ENCODE measurements around the gene MSRB2.

- TF ChIP-seq, protein P1, sequence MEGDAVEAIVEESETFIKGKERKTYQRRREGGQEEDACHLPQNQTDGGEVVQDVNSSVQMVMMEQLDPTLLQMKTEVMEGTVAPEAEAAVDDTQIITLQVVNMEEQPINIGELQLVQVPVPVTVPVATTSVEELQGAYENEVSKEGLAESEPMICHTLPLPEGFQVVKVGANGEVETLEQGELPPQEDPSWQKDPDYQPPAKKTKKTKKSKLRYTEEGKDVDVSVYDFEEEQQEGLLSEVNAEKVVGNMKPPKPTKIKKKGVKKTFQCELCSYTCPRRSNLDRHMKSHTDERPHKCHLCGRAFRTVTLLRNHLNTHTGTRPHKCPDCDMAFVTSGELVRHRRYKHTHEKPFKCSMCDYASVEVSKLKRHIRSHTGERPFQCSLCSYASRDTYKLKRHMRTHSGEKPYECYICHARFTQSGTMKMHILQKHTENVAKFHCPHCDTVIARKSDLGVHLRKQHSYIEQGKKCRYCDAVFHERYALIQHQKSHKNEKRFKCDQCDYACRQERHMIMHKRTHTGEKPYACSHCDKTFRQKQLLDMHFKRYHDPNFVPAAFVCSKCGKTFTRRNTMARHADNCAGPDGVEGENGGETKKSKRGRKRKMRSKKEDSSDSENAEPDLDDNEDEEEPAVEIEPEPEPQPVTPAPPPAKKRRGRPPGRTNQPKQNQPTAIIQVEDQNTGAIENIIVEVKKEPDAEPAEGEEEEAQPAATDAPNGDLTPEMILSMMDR (IDR thresholded peaks at IDR 0.05) = no peak
- no peak for TF ChIP-seq POLR2A (IDR thresholded peaks at IDR 0.05)
Measured at GRCh38 chr10:23056186-23056579, 39.2 kb upstream of the MSRB2 start.

Measured in vagina (tissue), 2 donors.